RWPE2 (cell line): Measurements from ENCODE around the gene PMIS2.

Experiments
- ATAC-seq: fragments of 200-7000 bp; cut with Tn5 transposase; 3 replicates; pipeline ENCODE4 v1.9.1; 2021; ENCODE audit warnings: low read depth
- DNase-seq: peaks from one replicate; pipeline ENCODE4 v3.0.0-alpha.2; 2020; ENCODE audit warnings: low spot score
- H3K27ac ChIP-seq: fragments of 450-650 bp; 2 replicates; pipeline ENCODE4 v1.5.1; 2017; ENCODE audit warnings: mild to moderate bottlenecking; ENCODE audit not compliant: poor library complexity, severe bottlenecking
- H3K27me3 ChIP-seq: fragments of 250-450 bp; sonication (Bioruptor Pico); 2 replicates; pipeline ENCODE4 v1.5.1; 2021; ENCODE audit warnings: mild to moderate bottlenecking, moderate library complexity; ENCODE audit not compliant: insufficient read depth, poor library complexity, severe bottlenecking
- H3K36me3 ChIP-seq: fragments of 250-450 bp; sonication (Bioruptor Pico); 2 replicates; pipeline ENCODE4 v1.5.1; 2020; ENCODE audit warnings: low read depth, mild to moderate bottlenecking, moderate library complexity
- H3K4me1 ChIP-seq: fragments of 250-450 bp; sonication (Bioruptor Pico); 2 replicates; pipeline ENCODE4 v1.5.1; 2021; ENCODE audit warnings: mild to moderate bottlenecking, moderate library complexity; ENCODE audit not compliant: insufficient read depth, poor library complexity, severe bottlenecking
- H3K4me3 ChIP-seq: fragments of 250-450 bp; sonication (Bioruptor Pico); 2 replicates; pipeline ENCODE4 v1.5.1; 2021; ENCODE audit warnings: mild to moderate bottlenecking, moderate library complexity; ENCODE audit not compliant: severe bottlenecking
- H3K9me3 ChIP-seq: fragments of 250-450 bp; sonication (Bioruptor Pico); 2 replicates; pipeline ENCODE4 v1.5.1; 2021; ENCODE audit warnings: mild to moderate bottlenecking, moderate library complexity; ENCODE audit not compliant: severe bottlenecking
- CTCF ChIP-seq: fragments of 450-650 bp; IDR thresholded peaks from one replicate; pipeline ENCODE4 v1.5.1; 2017; ENCODE audit warnings: mild to moderate bottlenecking, moderate library complexity; ENCODE audit not compliant: poor library complexity, severe bottlenecking

PMIS2 gene

GRCh38 chr19:35566738-35567137 lies 19.2 kb upstream of the PMIS2 start:
- no peak for ATAC-seq
- no peak for TF ChIP-seq CTCF
- H3K27ac ChIP-seq, result no peak overlapping the region

GRCh38 chr19:35569281-35569781 lies 16.6 kb upstream of the PMIS2 start:
- Histone ChIP-seq H3K36me3 (no peaks in the 10 kb centered on the region), H3K4me1 (no peaks in the 10 kb centered on the region), H3K4me3 (no peak overlapping the region), H3K27ac (no peak overlapping the region), H3K9me3 (no peaks in the 10 kb centered on the region), H3K27me3 (no peaks in the 10 kb centered on the region)
- DNase-seq (no peak), ATAC-seq (no peak)
- TF ChIP-seq CTCF, result no peak

More at GRCh38 chr19:35566738-35567137, 19.2 kb upstream of the PMIS2 start:
- no peaks in the 10 kb centered on the region for H3K36me3 ChIP-seq
- no peaks in the 10 kb centered on the region for H3K4me1 ChIP-seq
- no peak for DNase-seq
- no peaks in the 10 kb centered on the region for H3K9me3 ChIP-seq
- no peaks in the 10 kb centered on the region for H3K27me3 ChIP-seq
- H3K4me3 ChIP-seq, result no peak overlapping the region

DNA sequence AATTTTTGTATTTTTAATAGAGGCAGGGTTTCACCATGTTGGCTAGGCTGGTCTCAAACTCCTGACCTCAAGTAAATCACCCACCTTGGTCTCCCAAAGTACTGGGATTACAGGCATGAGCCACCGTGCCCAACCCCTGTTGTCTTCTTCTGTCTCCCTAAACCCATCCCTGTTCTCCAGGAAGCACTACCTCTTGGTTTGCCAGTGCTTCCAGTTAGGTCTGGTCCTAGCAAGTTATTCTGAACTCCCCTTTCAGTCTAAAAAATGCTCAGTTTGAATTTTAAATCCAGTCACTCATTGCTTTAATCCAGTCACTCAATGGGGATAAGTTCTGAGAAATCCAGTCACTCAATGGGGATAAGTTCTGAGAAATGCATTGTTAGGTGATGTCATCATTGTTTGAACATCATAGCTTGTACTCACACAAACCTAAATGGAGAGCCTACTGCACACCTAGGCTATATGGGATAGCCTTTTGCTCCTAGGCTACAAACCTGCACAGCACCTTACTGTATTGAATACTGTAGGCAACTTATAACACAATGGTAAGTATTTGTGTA lies 14.5 kb upstream of the PMIS2 start:
- Histone ChIP-seq H3K4me1 (no peaks in the 10 kb centered on the region), H3K4me3 (no peak overlapping the region), H3K27ac (no peak overlapping the region), H3K36me3 (no peaks in the 10 kb centered on the region), H3K27me3 (no peaks in the 10 kb centered on the region), H3K9me3 (no peaks in the 10 kb centered on the region)
- TF ChIP-seq CTCF, result no peak
- DNase-seq (no peak), ATAC-seq (no peak)

- H3K27me3 ChIP-seq, result no peaks in the 10 kb centered on the region
- no peaks in the 10 kb centered on the region for H3K9me3 ChIP-seq
- TF ChIP-seq CTCF, result no peak
- H3K36me3 ChIP-seq, result no peaks in the 10 kb centered on the region
- no peak for ATAC-seq
- DNase-seq, result no peak
- H3K4me1 ChIP-seq, result no peaks in the 10 kb centered on the region
- no peak overlapping the region for H3K4me3 ChIP-seq
- no peak overlapping the region for H3K27ac ChIP-seq
Observed at GRCh38 chr19:35577918-35578317, 8.1 kb upstream of the PMIS2 start.

GRCh38 chr19:35578707-35579106 lies 7.3 kb upstream of the PMIS2 start:
- H3K4me1 ChIP-seq, result no peaks in the 10 kb centered on the region
- no peaks in the 10 kb centered on the region for H3K36me3 ChIP-seq
- no peaks in the 10 kb centered on the region for H3K9me3 ChIP-seq
- no peak for TF ChIP-seq CTCF
- no peak overlapping the region for H3K27ac ChIP-seq
- no peak overlapping the region for H3K4me3 ChIP-seq
- ATAC-seq (no peak), DNase-seq (no peak)
- no peaks in the 10 kb centered on the region for H3K27me3 ChIP-seq
